ENCODE results near the gene STAG1.
"Not testable (repeated sequence)": the region's sequence is repeated elsewhere in the genome, so short reads cannot be mapped to it uniquely, and the experiment has no call there.

The STAG1 gene

DNA sequence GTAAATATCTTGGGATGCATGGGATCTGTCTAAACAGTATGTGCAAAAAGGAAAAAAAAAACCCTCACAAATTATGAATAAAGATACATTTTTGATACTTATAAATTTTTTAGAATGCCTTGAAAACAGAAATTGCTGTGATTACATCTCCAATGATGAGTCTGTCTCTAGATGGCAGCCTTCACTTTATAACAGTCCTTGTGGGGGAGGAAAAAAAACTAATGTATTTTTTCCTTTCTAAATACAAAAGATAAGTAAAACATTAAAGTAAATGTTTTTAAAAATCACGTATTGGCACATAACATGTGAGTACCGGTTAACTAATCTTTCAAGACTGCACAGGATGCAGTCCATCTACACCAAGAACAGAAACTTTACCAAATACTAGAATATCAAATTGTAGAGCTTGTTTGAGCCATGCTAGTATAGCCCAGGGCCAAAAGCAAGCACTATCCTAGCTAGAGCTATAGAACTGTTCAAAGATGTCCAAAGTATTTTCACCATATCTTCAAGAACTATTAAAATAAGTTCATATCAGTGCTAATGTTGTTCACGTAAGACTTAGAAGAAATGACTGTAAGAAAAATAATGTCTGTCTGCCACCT is 206.4 kb downstream of the STAG1 start:
- H3K9me3 ChIP-seq (ENCODE audit: control insufficient read depth, insufficient read depth, low read length) = no peaks in the 10 kb centered on the region
- H3K4me1 ChIP-seq (ENCODE audit: insufficient read depth, low read length) = no peaks in the 10 kb centered on the region
- H3K9ac ChIP-seq (ENCODE audit: low read depth, low read length) = no peak overlapping the region
- H3K36me3 ChIP-seq (ENCODE audit: insufficient read depth, low read length) = no peaks in the 10 kb centered on the region

- Histone ChIP-seq H3K4me1 (ENCODE audit: insufficient read depth, low read length) (no peaks in the 10 kb centered on the region), H3K9me3 (ENCODE audit: control insufficient read depth, insufficient read depth, low read length) (no peaks in the 10 kb centered on the region), H3K36me3 (ENCODE audit: insufficient read depth, low read length) (no peaks in the 10 kb centered on the region), H3K9ac (ENCODE audit: low read depth, low read length) (no peak overlapping the region)
These were observed 207.6 kb downstream of the STAG1 start for GRCh38 chr3:136544532-136544931.

GRCh38 chr3:136543385-136543784 is 208.8 kb downstream of the STAG1 start:
- no peaks in the 10 kb centered on the region for H3K4me1 ChIP-seq (ENCODE audit: insufficient read depth, low read length)
- H3K9me3 ChIP-seq (ENCODE audit: control insufficient read depth, insufficient read depth, low read length) = no peaks in the 10 kb centered on the region
- no peaks in the 10 kb centered on the region for H3K36me3 ChIP-seq (ENCODE audit: insufficient read depth, low read length)
- H3K9ac ChIP-seq (ENCODE audit: low read depth, low read length) = no peak overlapping the region

DNA sequence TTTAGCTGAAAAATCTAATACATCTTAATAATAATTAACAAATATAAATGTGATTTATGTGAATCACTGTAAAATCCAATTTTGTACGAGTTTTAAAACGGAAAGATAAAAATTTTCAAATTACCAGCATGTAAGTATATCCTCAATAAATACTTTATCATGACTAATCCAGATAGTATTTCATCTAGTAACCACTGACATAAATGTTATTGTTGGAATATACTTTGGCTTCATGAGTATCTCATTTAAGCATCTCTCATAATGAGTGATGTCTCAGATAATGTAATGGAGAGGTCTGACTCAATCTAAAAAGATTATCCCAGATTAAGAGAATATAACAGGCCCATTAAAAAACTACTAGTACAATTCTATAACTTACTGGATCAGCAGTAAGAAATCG is 216.3 kb downstream of the STAG1 start:
- Histone ChIP-seq H3K4me1 (ENCODE audit: insufficient read depth, low read length) (no peaks in the 10 kb centered on the region), H3K9me3 (ENCODE audit: control insufficient read depth, insufficient read depth, low read length) (no peaks in the 10 kb centered on the region), H3K9ac (ENCODE audit: low read depth, low read length) (no peak overlapping the region), H3K36me3 (ENCODE audit: insufficient read depth, low read length) (no peaks in the 10 kb centered on the region)

- Histone ChIP-seq H3K9ac (ENCODE audit: low read depth, low read length) (no peak overlapping the region), H3K4me1 (ENCODE audit: insufficient read depth, low read length) (no peaks in the 10 kb centered on the region), H3K36me3 (ENCODE audit: insufficient read depth, low read length) (no peaks in the 10 kb centered on the region), H3K9me3 (ENCODE audit: control insufficient read depth, insufficient read depth, low read length) (no peaks in the 10 kb centered on the region; the same call in 1 of the 2 replicates)
These were observed 219.4 kb downstream of the STAG1 start for GRCh38 chr3:136532766-136533165.

- no peak overlapping the region for H3K9ac ChIP-seq (ENCODE audit: low read depth, low read length)
- H3K36me3 ChIP-seq (ENCODE audit: insufficient read depth, low read length) = no peaks in the 10 kb centered on the region
- H3K4me1 ChIP-seq (ENCODE audit: insufficient read depth, low read length) = no peaks in the 10 kb centered on the region
- H3K9me3 ChIP-seq (ENCODE audit: control insufficient read depth, insufficient read depth, low read length) = no peaks in the 10 kb centered on the region
These were observed 234.1 kb downstream of the STAG1 start for GRCh38 chr3:136518102-136518501.

GRCh38 chr3:136516656-136517055 is 235.5 kb downstream of the STAG1 start:
- no peaks in the 10 kb centered on the region for H3K9me3 ChIP-seq (ENCODE audit: control insufficient read depth, insufficient read depth, low read length)
- no peak overlapping the region for H3K9ac ChIP-seq (ENCODE audit: low read depth, low read length)
- no peaks in the 10 kb centered on the region for H3K36me3 ChIP-seq (ENCODE audit: insufficient read depth, low read length)
- H3K4me1 ChIP-seq (ENCODE audit: insufficient read depth, low read length) = no peaks in the 10 kb centered on the region

GRCh38 chr3:136516095-136516494 is 236.1 kb downstream of the STAG1 start:
- H3K36me3 ChIP-seq (ENCODE audit: insufficient read depth, low read length) = no peaks in the 10 kb centered on the region
- H3K4me1 ChIP-seq (ENCODE audit: insufficient read depth, low read length) = no peaks in the 10 kb centered on the region
- H3K9ac ChIP-seq (ENCODE audit: low read depth, low read length) = no peak overlapping the region
- no peaks in the 10 kb centered on the region for H3K9me3 ChIP-seq (ENCODE audit: control insufficient read depth, insufficient read depth, low read length)

GRCh38 chr3:136514533-136514932 is 237.6 kb downstream of the STAG1 start:
- H3K36me3 ChIP-seq (ENCODE audit: insufficient read depth, low read length); H3K4me1 ChIP-seq (ENCODE audit: insufficient read depth, low read length); H3K9me3 ChIP-seq (ENCODE audit: control insufficient read depth, insufficient read depth, low read length); H3K9ac ChIP-seq (ENCODE audit: low read depth, low read length): not testable (repeated sequence)

- Histone ChIP-seq H3K9me3 (ENCODE audit: control insufficient read depth, insufficient read depth, low read length) (no peaks in the 10 kb centered on the region), H3K36me3 (ENCODE audit: insufficient read depth, low read length) (no peaks in the 10 kb centered on the region), H3K9ac (ENCODE audit: low read depth, low read length) (no peak overlapping the region), H3K4me1 (ENCODE audit: insufficient read depth, low read length) (no peaks in the 10 kb centered on the region)
These were observed 238.8 kb downstream of the STAG1 start for GRCh38 chr3:136513367-136513766.

- no peak overlapping the region for H3K9ac ChIP-seq (ENCODE audit: low read depth, low read length)
- H3K4me1 ChIP-seq (ENCODE audit: insufficient read depth, low read length) = no peaks in the 10 kb centered on the region
- H3K36me3 ChIP-seq (ENCODE audit: insufficient read depth, low read length) = no peaks in the 10 kb centered on the region
- H3K9me3 ChIP-seq (ENCODE audit: control insufficient read depth, insufficient read depth, low read length) = no peaks in the 10 kb centered on the region
These were observed 239.8 kb downstream of the STAG1 start for GRCh38 chr3:136512381-136512780.

DNA sequence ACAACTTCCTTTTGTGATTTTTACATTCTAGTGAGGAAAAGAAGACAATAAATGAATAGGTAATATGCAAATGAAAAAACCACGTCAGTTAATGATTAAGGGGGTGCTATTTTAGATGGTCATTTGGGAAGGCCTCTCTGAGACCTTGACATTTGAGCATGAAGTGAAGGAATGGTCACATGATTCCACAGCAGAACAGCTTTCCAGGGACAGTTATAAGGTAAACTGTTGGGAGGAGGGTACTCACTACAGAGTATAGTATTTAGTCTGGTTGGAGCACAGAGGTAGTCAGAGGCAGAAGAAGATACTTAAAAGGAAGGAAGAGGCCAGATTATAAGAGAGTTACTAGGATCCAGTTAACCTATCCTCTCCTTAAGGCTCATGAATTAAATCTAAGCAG is 246.5 kb downstream of the STAG1 start:
- Histone ChIP-seq H3K36me3 (ENCODE audit: insufficient read depth, low read length) (no peaks in the 10 kb centered on the region), H3K9ac (ENCODE audit: low read depth, low read length) (no peak overlapping the region), H3K9me3 (ENCODE audit: control insufficient read depth, insufficient read depth, low read length) (no peaks in the 10 kb centered on the region), H3K4me1 (ENCODE audit: insufficient read depth, low read length) (no peaks in the 10 kb centered on the region)

- Histone ChIP-seq H3K9me3 (ENCODE audit: control insufficient read depth, insufficient read depth, low read length) (no peaks in the 10 kb centered on the region), H3K36me3 (ENCODE audit: insufficient read depth, low read length) (no peaks in the 10 kb centered on the region), H3K4me1 (ENCODE audit: insufficient read depth, low read length) (no peaks in the 10 kb centered on the region), H3K9ac (ENCODE audit: low read depth, low read length) (no peak overlapping the region)
These were observed 249.1 kb downstream of the STAG1 start for GRCh38 chr3:136503056-136503455.

DNA sequence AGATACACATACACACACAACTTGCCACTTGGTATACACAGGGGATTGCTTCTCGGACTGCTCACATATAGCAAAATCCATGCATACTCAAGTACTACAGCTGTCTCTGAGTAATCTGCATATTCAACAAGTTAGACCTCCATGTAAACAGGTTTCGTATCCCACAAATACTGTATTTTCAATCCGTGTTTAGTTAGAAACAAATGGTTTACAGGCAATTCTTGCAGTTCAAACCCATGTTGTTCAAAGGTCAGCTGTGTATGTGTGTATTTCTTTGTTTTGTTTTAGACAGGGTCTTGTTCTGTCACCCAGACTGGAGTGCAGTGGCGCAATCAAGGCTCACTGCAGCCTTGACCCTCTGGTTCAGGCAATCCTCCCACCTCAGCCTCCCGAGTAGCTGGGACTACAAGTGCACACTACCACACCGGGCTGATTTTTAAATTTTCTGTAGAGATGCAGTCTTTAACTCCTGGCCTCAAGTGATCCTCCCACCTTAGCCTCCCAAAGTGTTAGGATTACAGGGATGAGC is 253.2 kb downstream of the STAG1 start:
- H3K9ac ChIP-seq (ENCODE audit: low read depth, low read length) = no peak overlapping the region
- no peaks in the 10 kb centered on the region for H3K36me3 ChIP-seq (ENCODE audit: insufficient read depth, low read length)
- H3K4me1 ChIP-seq (ENCODE audit: insufficient read depth, low read length) = no peaks in the 10 kb centered on the region

DNA sequence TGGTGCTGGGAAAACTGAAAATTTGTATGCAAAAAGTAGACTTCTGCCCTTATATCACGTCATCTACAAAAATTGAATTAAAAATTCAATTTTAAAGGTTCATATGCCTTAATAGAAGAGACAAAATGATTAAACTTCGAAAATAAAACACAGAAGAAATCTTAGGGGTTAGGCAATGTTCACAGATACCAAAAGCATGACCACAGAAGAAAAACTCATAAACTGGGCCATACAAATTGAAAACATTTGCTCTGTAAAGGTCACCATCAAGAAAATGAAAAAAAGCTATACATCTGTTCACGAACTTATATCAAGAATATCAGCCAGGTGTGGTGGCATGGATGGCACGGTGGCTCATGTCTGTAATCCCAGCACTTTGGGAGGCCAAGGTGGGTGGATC is 257.0 kb downstream of the STAG1 start:
- H3K36me3 ChIP-seq (ENCODE audit: insufficient read depth, low read length) = no peaks in the 10 kb centered on the region
- no peaks in the 10 kb centered on the region for H3K4me1 ChIP-seq (ENCODE audit: insufficient read depth, low read length)
- H3K9me3 ChIP-seq (ENCODE audit: control insufficient read depth, insufficient read depth, low read length) = no peaks in the 10 kb centered on the region; the same call in 1 of the 2 replicates
- H3K9ac ChIP-seq (ENCODE audit: low read depth, low read length) = no peak overlapping the region

More for the DNA sequence above, 253.2 kb downstream of the STAG1 start:
- no peaks in the 10 kb centered on the region; the same call in 1 of the 2 replicates for H3K9me3 ChIP-seq (ENCODE audit: control insufficient read depth, insufficient read depth, low read length)
